AG04449 (cell line): ENCODE results near the gene ARHGAP10.

Experiments used
- CTCF ChIA-PET: fragments of 350-600 bp; formaldehyde crosslinking; extraction: SDS; loops from one replicate; lab custom pipeline; 2021; ENCODE audit warnings: antibody characterized with exemption; lab: Yijun Ruan, JAX
- POLR2A ChIA-PET: fragments of 400-600, 350-600 bp; formaldehyde crosslinking; extraction: SDS; loops from one replicate; lab custom pipeline; 2020; ENCODE audit warnings: antibody characterized with exemption, inconsistent platforms; lab: Yijun Ruan, JAX
- DNase-seq: peaks from one replicate; pipeline ENCODE4 v3.0.0-alpha.2; 2010; ENCODE audit warnings: low read depth, low spot score
- H3K4me3 ChIP-seq: 2 replicates; pipeline ENCODE4 v1.5.1; 2011; ENCODE audit warnings: low read depth, mild to moderate bottlenecking, control low read depth, low read length
- TF ChIP-seq, protein P1 (sequence below): IDR thresholded peaks from one replicate; pipeline ENCODE4 v1.5.1; 2011; ENCODE audit warnings: mild to moderate bottlenecking, moderate library complexity, low read length, control low read depth, inconsistent platforms; ENCODE audit not compliant: insufficient read depth; ENCODE audit errors: missing control alignments

Gene ARHGAP10

DNA sequence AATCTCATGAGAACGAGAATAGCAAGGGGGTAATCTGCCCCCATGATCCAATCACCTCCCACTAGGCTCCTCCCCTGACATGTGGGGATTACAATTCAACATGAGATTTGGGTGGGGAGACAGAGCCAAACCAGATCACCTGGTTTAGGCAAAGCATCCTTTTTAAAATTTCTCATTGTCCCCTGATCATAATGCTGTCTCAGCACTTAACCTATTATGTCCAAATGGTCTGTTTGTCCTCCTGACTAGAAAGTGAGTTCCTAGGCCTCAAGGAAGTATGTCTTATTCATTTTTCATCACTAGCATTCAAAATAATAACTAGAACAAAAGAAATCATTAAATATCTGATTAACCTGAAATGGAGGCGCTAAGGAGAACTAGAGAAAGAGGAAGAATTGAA is 40.1 kb upstream of the ARHGAP10 start:
- TF ChIP-seq, protein P1, sequence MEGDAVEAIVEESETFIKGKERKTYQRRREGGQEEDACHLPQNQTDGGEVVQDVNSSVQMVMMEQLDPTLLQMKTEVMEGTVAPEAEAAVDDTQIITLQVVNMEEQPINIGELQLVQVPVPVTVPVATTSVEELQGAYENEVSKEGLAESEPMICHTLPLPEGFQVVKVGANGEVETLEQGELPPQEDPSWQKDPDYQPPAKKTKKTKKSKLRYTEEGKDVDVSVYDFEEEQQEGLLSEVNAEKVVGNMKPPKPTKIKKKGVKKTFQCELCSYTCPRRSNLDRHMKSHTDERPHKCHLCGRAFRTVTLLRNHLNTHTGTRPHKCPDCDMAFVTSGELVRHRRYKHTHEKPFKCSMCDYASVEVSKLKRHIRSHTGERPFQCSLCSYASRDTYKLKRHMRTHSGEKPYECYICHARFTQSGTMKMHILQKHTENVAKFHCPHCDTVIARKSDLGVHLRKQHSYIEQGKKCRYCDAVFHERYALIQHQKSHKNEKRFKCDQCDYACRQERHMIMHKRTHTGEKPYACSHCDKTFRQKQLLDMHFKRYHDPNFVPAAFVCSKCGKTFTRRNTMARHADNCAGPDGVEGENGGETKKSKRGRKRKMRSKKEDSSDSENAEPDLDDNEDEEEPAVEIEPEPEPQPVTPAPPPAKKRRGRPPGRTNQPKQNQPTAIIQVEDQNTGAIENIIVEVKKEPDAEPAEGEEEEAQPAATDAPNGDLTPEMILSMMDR: no peak
- ChIA-PET CTCF (interaction anchor here (2.0 kb wide), 1 partner anchor 174 kb away, joined by 20 read pairs; no protein-coding TSS in a partner anchor), POLR2A (no interaction called here)
- H3K4me3 ChIP-seq: no peak overlapping the region
- no peak for DNase-seq

DNA sequence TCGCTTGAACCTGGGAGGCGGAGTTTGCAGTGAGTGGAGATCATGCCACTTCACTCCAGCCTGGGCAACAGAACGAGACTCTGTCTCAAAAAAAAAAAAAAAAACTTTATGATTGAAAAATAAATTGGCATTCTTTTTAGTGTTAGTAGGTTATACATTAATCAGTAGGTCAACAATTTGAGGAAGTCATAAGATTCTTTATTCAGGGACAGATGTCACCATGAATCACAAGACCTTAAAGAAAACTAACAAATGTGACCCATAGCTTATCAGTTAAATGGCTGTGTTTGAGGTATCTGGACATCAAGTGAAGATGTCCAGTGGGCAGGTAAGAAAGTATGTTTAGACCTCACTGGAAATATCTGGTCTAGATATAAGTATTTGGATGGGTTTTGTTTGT is 38.7 kb upstream of the ARHGAP10 start:
- ChIA-PET CTCF (interaction anchor here (1.3 to 2.0 kb wide), 3 partner anchors 9 to 173 kb away, joined by 4 to 20 read pairs (median 5); no protein-coding TSS in a partner anchor), POLR2A (no interaction called here)
- no peak overlapping the region for H3K4me3 ChIP-seq
- TF ChIP-seq, protein P1: no peak
- no peak for DNase-seq

DNA sequence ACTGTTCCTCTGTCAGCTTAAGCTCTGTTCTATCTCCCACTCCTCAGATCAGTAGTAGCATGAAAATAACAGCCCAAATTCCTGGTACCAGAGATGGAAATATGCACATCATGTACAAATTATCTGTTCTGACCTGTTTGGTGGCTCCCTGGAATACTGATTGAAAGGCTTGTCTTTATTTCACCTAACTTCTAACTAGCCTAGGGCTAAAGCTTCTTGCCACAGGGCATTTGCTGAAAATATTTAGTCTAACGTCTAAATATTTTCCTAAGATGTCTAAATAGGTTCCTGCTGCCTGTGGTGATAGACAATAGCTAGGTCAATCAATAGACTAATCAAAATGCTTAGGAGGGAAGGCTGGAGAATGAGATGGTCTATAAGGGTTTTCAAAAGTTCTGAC is 35.0 kb upstream of the ARHGAP10 start:
- no peak overlapping the region for H3K4me3 ChIP-seq
- ChIA-PET CTCF (interaction anchor here (1.4 to 4.1 kb wide), 4 partner anchors 9 to 170 kb away, joined by 4 to 42 read pairs (median 16); partner anchors contain the start of gene PRMT9), POLR2A (no interaction called here)
- TF ChIP-seq, protein P1: no peak
- DNase-seq: no peak

DNA sequence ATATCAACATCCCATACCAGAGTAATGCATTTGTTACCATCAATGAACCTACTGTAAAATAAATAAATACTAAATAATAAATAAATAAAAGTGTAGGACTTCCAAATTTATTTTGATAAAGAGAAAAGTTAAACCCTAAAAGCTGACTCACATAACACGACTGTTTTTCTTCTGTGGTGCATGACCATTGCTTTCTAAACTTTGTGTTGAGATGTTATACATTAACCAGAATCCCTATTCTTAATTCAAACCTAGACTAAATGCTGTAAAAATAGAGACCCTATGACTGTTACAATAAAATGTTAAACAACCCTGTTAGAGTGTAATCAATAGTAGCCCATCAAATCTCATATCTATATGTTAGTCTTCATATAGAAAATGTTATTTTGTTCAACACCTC is 27.0 kb upstream of the ARHGAP10 start:
- CTCF ChIA-PET: interaction anchor here (11.5 kb wide), 1 partner anchor 159 kb away, joined by 421 read pairs; no protein-coding TSS in a partner anchor
- TF ChIP-seq, protein P1: no peak
- POLR2A ChIA-PET: no interaction called here
- H3K4me3 ChIP-seq: no peak overlapping the region
- DNase-seq: no peak

DNA sequence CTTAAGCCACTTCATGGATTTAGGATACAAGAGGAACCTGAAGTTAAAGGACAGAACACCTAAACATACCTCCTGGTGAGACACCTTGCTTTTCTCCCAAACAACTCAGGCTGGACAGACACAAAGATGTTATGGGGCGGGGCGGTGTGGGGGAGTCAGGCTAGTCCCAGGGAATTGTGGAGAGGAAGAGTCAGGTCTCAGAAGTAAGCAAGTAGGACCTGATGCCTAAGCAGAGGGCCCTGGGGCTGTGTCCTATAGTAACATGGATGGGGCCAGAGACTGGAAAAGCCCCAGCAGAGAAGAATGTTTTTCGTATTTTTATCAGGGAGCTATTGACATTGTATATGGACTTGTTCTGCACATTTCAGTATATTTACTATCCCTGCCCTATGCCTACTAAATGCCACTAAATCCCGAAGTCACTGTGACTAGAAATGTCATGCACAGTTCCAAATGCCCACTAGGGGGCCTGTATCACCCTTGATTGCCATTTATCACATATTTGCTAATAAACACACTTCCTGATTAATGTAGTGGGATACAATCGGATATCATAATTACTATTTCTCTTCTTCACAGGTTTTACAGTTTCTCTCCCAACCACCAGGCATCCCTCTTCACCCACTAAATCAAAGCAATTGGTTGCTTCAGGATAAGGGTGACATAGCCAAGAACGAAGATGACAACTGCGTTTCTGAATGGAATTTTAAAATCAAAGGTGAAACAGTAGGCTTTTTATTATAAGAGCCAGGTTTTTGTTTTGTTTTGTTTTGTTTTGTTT is 23.8 kb upstream of the ARHGAP10 start:
- TF ChIP-seq, protein P1: peak; percentile 67
- POLR2A ChIA-PET: no interaction called here
- CTCF ChIA-PET: interaction anchor here (0.6 to 11.5 kb wide), 34 partner anchors 8 to 205 kb away, joined by 3 to 421 read pairs (median 4); partner anchors contain the start of genes ARHGAP10 and PRMT9
- DNase-seq: no peak
- no peak overlapping the region for H3K4me3 ChIP-seq

DNA sequence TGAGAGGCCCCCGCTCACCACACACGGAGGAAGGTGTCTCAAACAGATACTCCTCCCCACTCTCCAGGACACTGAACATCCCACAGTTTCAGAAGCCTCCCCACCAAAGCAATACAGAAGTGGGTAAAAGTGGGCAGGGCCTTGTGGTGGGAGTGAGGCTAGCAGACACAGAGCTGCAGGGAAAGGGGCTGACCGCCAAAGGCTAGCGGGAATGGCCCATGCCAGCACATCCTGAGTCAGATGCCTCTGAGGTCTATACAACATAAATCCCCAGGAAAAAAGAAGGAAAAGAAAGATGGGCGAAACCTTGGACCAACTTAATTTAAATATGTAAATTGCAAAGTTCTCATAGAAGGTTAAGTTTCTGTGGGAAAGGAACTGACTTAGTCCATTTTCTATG is 21.9 kb upstream of the ARHGAP10 start:
- TF ChIP-seq, protein P1: no peak
- ChIA-PET CTCF (interaction anchor here (1.0 to 11.5 kb wide), 7 partner anchors 12 to 153 kb away, joined by 3 to 421 read pairs (median 4); partner anchors contain the start of gene ARHGAP10), POLR2A (no interaction called here)
- no peak overlapping the region for H3K4me3 ChIP-seq
- DNase-seq: no peak
